PFSK-1 (cell line): ENCODE data around the gene PARD3B.

Experiments used
- FOXP2 ChIP-seq: optimal IDR thresholded peaks from 2 replicates; pipeline ENCODE3; 2011; ENCODE audit warnings: borderline replicate concordance, control low read depth, inconsistent platforms; ENCODE audit not compliant: insufficient read depth; ENCODE audit errors: extremely low read length, extremely low read depth
- POLR2AphosphoS5 ChIP-seq: IDR thresholded peaks from 2 replicates; pipeline ENCODE4 v1.6.1; 2012; ENCODE audit warnings: low read depth, mild to moderate bottlenecking, control low read depth, low read length, moderate library complexity
- REST ChIP-seq, 2 experiments: IDR thresholded peaks; 2 replicates each; pipeline versions ENCODE4 v1.6.1 to v1.8.0; 2011 to 2012; ENCODE audit warnings: low read depth in 2 of 2, low read length in 2 of 2, control low read depth in 1 of 2, inconsistent platforms in 1 of 2, mild to moderate bottlenecking in 1 of 2, moderate library complexity in 1 of 2; ENCODE audit not compliant: insufficient read depth in 1 of 2
- SIN3A ChIP-seq: IDR thresholded peaks from 2 replicates; pipeline ENCODE4 v1.6.1; 2012; ENCODE audit warnings: mild to moderate bottlenecking, low read length, moderate library complexity, borderline replicate concordance; ENCODE audit not compliant: insufficient read depth
- TAF1 ChIP-seq: IDR thresholded peaks from 2 replicates; pipeline ENCODE4 v1.6.1; 2012; ENCODE audit warnings: low read length, control low read depth, borderline replicate concordance; ENCODE audit not compliant: insufficient read depth

Gene PARD3B

DNA sequence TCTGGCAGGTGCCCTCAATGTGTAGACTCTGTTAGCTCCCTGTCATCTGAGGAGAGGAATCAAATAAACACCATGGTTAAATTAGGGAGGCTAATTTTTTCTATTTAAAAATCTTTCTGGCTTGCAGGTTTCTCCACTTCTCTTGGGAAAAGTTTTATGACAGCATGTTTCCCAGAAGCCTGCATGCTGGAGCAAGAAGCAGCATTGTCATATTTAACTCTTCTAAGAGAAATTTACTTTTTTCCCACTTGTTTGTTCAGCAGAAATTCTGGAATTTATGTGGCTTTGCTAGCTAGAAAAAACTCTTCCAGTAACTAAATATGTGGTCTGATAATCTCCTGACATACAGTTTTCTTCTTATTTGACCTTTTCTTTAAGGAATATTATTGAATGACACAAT lies 230.5 kb downstream of the PARD3B start:
- TF ChIP-seq REST (IDR thresholded peaks at IDR 0.05; ENCODE audit: insufficient read depth in 1 of 2, low read depth in 2 of 2, low read length in 2 of 2): no peak

- TF ChIP-seq POLR2AphosphoS5 (no peak), SIN3A (no peak), REST (IDR thresholded peaks at IDR 0.05; ENCODE audit: insufficient read depth in 1 of 2, low read depth in 2 of 2, low read length in 2 of 2) (no peak), FOXP2 (no peak), TAF1 (no peak)
Measured at GRCh38 chr2:204776781-204777559, 231.7 kb downstream of the PARD3B start.

- no peak for TF ChIP-seq TAF1
- TF ChIP-seq SIN3A: no peak
- TF ChIP-seq FOXP2: no peak
- TF ChIP-seq REST (IDR thresholded peaks at IDR 0.05; ENCODE audit: insufficient read depth in 1 of 2, low read depth in 2 of 2, low read length in 2 of 2): no peak
- no peak for TF ChIP-seq POLR2AphosphoS5
Measured at GRCh38 chr2:204779771-204780170, 234.5 kb downstream of the PARD3B start.

- TF ChIP-seq SIN3A (no peak), TAF1 (no peak), FOXP2 (no peak), POLR2AphosphoS5 (no peak), REST (IDR thresholded peaks at IDR 0.05; ENCODE audit: insufficient read depth in 1 of 2, low read depth in 2 of 2, low read length in 2 of 2) (no peak)
Measured at GRCh38 chr2:204781941-204782340, 236.7 kb downstream of the PARD3B start.

GRCh38 chr2:204790076-204790475 lies 244.8 kb downstream of the PARD3B start:
- TF ChIP-seq REST (IDR thresholded peaks at IDR 0.05; ENCODE audit: insufficient read depth in 1 of 2, low read depth in 2 of 2, low read length in 2 of 2) (no peak), FOXP2 (no peak), SIN3A (no peak), TAF1 (no peak), POLR2AphosphoS5 (no peak)
